Ramos (cell line): ENCODE results near the gene PISD.

Experiments used
- in situ Hi-C: fragments of 300-500 bp; cut with MboI; formaldehyde crosslinking; loops from one replicate; pipeline ENCODE4 v1.14.3; 2022; ENCODE audit warnings: low sequenced_read_pairs; ENCODE audit not compliant: unreplicated experiment

PISD gene

DNA sequence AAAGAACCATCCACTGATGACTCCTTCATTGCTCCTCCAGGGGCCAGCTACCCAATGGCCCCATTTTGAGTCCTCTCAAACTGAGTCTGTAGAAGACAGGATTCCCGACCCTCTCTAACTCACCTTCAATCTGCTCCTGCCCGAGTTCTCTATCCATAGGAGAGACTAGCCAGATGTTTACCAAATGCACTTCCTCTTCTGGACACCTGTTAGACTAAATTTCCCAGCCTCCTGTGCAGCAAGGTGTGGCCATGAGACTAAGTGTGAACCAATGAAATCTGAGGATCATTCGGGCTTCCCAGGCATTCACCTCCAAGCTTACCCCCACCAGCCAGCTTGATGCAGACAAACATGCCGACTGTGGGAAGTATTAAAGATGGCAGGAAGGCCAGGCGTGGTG is 7.6 kb downstream of the PISD start:
- in situ Hi-C loops: loop anchor here (25.0 kb wide), 2 partner anchors 608 to 808 kb away; partner anchors contain the start of genes BPIFC, FBXO7 and SLC5A4

DNA sequence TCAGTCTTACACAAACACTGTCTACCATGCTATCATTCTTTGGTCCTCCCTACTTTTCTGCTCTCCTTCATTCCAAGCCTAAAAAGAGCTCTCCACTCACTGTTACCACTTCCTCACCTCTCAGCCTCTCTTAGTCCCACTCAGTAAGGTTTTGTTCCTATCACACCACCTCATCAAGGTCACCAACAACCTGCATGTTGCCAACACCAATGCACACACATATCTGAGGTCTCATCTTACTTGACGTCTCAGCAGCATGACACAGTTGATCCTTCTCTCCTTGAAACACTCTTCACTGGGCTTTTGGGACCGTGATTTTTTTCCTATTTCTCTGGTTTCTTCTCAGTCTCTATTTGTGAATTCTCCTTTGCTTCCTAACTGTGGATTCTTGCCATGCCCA is 8.1 kb downstream of the PISD start:
- in situ Hi-C loops: loop anchor here (25.0 kb wide), 2 partner anchors 608 to 808 kb away; partner anchors contain the start of genes BPIFC, FBXO7 and SLC5A4

DNA sequence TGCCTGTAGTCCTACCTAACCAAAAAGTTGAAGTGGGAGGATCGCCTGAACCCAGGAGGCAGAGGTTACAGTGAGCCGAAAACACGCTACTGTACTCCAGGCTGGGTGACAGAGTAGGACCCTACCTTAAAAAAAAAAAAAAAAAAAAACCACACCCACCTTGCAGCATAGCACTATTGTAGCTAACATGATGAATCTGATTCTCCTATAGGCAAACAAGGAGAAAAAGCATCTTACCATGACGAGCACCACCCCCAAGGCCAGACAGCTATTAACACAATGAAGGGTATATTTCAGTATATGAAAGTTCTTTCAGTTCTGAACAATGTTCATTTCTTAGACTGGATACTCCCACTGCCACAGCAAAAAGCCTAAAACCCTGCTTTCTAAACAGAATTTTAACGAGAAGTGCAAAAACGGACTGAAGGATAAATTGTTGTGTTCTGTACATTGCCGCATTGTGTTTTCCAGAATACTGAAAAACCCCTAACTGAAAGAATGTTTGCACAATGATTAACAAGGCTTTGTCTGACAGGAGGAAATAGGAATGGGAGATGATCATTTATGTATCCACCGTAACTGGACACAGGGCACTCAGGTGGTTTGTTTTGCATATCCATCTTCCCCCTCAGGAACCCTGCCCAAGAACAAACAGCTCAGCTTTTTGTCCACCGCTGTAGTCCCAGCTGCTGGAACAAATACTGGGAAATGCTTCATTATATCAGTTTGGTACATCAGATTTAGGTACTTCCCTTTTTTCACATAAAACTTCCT is 8.9 kb downstream of the PISD start:
- in situ Hi-C loops: loop anchor here (25.0 kb wide), 2 partner anchors 609 to 809 kb away; partner anchors contain the start of genes BPIFC, FBXO7 and SLC5A4

DNA sequence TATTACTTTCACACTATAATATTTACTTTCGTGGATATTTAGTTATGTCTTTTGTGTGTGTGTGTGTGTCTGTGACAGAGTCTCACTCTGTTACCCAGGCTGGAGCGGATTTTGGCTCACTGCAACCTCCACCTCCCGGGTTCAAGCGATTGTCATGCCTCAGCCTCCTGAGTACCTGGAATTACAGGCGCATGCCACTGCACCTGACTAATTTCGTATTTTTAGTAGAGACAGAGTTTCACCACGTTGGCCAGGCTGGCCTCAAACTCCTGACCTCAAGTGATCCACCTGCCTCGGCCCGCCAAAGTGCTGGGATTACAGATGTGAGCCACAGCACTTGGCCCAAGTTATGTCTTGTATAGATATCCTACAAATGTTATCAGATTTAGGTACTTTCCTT is 9.9 kb downstream of the PISD start:
- in situ Hi-C loops: loop anchor here (25.0 kb wide), 2 partner anchors 610 to 810 kb away; partner anchors contain the start of genes BPIFC, FBXO7 and SLC5A4

DNA sequence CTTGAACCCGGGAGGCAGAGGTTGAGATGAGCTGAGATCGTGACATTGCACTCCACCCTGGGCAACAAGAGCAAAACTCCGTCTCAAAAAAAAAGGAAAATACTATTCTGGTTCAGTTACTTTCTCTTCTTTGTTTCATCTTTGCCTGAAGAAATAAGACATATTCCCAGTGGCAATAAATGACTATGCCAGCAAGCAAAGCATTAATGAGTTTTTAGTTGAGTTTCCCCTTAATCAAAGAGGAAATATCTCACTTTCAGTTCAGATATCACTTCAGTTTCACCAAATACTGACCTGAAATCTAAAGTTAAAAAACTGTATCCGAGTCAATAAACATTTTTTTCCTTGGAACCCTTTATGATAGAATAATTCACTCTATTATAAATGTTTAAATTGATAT is 10.4 kb downstream of the PISD start:
- in situ Hi-C loops: loop anchor here (25.0 kb wide), 2 partner anchors 611 to 811 kb away; partner anchors contain the start of genes BPIFC, FBXO7 and SLC5A4

DNA sequence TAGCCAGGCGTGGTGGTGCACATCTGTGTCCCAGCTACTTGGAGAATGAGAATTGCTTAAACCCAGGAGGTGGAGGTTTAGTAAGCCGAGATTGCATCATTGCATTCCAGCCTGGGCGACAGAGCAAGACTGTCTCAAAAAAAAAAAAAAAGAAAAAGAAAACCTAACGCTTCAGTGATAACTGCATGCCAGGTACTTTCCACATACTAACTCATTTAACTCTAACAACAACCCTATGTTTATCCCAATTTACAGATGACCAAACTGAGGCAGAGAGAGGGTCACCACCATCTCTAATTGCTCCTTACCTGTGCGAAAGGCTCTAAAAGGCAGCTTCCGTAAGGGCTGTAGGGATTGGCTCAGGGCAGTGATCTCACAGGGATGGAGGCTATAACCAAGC is 11.6 kb downstream of the PISD start:
- in situ Hi-C loops: loop anchor here (25.0 kb wide), 2 partner anchors 612 to 812 kb away; partner anchors contain the start of genes BPIFC, FBXO7 and SLC5A4

DNA sequence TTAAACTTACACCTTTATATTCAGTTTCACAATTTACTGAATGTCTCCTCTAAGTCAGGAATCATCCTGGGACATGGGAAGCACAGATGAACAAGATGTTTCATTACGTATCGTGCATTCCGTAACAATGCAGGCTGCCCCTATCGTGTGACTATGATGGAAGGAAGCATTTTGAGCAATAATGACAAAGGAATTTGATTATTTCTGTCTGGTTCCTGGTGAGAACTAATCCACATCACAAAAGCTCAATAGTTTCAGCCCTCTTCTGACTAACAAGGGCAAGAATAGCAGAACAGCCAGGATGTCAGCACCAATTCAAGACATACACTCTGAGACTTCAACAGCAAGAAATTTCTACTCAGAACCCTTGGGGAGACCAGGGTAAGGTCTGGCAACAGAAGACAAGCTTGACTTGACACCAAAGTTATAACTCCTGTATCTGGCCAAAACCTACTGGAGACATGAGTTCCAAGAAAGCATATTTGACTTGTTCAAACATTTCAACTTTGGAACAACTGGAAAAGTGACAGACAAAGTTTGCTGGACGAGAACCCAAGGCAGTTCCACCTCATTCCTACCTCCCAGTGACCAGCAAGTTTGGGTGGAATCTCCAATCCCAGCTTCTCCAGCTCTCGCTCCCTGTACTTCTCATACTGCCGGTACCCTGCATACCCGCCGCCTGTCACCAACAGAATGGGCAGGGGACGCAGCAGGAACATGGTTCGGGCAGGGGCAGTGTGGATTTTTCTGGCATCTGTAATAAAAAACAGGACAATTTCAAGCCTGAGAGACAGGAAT is 14.3 kb downstream of the PISD start:
- in situ Hi-C loops: no loop called here

DNA sequence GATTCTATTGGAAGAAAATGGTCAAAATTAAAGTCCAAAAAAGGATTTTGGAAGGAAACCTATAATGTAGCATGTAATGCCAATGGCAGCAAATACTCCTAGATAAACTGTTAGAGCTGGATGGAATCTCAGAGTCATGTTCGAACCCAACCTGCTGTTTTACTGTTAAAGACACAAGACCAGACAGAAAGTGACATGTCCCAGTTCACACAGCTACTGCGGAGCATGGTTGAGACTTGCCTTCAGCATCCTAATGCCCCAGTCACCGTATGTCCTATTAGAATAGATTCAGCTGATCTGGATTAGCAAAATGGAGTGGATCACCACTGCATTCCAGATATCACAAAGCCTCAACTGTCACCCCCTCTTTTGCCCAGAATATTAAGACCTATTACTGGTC is 14.9 kb downstream of the PISD start:
- in situ Hi-C loops: no loop called here

DNA sequence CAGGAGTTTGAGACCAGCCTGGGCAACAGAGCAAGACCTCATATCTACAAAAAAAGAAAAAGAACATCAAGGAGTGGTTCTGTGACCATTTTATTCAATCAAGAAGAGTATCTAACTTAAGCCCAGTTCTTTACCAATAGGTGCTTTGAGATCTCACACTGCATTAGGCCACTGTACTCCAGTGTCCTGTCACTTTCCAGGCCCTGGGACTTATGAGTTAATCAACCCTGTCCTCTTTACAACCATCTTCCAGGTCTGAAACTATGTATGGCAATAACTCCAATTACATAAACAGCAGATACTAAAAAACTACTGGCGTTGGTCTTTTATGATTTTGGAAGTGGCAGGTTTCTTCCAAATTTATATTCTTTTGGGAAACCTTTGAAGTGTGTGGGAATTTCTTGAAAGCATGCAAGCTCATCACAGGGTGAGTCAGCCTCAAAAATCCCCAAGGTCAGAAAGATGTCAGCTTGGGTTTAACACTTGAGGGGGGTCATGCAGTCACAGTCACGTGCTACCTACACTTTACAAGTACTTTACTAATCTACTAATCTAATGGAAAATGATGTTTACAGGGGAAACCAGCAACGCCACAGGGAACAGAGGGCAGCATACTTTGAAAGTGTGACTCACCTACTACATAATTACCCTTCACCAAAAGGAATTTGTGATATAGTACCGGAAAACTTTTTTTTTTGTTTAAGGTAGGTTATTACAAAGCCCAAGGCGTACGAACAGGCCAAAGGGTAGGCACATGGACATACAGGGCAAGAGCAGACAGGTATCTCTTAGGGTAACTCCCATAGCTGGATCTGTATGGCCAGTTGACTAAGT is 15.6 kb downstream of the PISD start:
- in situ Hi-C loops: no loop called here

DNA sequence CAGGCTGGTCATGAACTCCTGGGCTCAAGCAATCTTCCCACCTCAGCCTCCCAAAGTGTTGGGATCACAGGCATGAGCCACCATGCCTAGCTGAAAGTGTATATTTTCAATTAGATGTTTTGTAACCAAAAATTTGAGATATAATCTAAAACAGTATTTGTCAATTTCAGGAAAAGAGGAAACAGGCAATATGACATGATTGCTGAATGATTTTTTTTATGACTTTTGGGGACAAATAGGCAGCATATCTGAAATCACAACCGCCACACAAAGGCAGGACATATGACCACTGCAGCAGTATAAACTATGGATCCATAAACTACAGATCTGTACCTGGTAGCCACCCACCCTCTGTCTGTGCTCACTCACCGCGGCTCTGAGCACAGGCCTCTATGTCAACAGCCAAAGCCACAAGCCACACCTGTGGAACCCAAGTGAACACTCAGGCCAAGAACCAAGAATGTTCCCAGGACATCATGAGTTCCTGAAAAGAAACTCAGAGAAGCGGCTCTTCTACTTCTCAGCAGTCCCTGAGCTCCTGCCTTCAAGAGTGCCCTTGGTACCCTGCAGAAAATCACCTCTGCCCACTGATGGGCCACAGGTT is 22.5 kb downstream of the PISD start:
- in situ Hi-C loops: no loop called here

DNA sequence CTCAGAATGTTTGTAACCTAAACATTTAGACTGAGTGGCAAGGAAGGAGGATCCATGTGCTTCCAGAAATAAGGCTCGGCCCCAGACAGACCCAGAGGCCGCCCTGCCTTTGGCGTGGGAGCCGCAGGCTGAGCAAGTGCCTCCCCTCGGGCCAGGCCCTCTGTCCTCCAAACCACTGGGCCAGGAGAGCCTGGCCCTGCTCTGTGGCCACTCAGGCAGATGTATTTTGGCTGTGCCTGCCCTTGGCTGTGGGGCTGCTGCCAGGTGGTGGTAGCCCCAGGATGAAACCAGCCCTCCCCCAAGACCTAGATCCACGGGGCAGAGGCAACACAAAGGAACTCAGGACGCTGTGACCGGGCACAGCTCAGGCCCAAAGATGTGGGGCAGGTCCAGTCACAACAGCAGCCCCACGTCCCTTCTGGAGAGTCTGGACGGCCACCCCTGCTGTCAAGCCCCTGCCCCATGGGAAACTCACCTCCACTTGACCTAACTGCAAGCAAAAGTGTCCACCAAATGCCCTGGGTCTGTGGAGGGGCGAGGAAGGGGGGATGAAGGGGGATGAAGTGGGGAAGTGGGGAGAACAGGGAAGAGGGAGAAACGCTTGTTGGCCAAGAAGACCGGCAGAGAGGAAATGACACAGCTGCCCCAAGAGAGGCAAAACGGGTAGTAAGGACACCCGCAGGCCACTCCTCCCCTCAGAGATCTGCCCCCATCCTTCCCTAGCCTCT is 24.0 kb downstream of the PISD start:
- in situ Hi-C loops: no loop called here

DNA sequence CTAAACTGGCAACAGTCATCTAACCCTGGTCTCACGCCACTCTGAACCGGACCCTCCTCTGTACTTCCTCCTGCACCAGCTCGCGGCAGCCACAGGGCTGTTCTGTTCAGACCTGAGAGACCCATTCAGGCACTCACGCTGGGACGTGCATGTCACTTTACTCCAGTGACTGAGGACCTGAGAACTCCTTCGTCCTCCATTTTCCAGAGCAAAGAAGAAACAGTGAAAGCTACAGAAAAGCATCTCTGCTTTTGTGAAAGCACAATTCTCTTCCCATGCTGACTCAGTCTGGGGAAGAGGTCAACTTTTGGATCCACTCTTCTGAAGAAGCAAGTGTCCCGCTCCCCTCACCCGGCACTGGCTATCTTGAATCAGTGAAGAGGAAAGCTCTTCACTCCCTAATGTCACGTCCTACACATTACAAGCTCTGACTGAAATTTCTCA is 24.5 kb downstream of the PISD start:
- in situ Hi-C loops: no loop called here

DNA sequence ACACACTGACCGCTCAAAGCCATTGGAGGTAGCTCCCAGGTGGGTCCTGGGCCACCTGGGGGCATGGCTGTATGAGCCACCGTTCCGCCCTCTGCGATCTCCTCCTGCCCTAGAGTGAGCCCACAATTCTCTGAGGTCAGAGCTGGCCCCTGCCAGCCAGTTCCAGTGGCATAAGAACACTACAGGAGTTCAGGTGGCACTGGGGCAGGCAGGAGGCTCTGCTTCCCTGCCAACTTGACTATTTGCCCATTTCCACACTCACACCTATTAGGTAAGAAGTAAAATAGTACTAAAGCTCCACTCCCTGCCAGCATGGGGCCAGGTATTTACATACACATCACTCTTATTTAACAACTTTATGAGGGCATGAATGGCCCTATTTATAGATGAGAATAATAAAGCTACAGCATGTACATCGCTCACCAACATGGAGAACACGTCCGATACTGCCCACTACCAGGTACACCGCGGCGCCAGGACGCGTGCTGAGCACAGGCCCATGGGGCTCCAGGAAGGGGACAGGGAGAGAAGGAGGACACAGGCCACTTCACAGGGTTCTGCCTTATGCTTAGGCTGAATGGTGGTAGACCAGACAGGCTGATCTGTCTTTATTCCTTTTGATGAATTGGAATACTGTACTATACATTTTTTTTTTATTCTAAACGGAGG is 26.2 kb downstream of the PISD start:
- in situ Hi-C loops: no loop called here

DNA sequence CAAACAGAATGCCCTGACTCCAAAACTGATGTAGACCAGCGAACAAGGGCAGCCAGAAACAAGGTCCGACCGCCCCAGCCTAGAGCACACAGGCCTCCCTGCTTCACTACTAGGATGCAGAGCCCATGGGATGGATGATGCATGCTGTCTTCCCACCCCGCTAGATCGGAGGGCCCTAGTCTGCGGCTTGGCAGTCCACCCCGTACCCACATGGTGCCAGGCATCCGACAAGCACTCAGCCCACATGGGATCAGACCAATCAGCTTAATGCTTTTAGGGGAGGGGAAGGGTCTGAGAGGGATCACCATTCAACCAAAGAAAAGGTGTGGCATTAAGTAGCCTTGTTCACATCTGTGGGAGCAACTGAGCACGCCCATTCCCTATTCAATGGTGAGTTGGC is 30.6 kb downstream of the PISD start:
- in situ Hi-C loops: no loop called here

DNA sequence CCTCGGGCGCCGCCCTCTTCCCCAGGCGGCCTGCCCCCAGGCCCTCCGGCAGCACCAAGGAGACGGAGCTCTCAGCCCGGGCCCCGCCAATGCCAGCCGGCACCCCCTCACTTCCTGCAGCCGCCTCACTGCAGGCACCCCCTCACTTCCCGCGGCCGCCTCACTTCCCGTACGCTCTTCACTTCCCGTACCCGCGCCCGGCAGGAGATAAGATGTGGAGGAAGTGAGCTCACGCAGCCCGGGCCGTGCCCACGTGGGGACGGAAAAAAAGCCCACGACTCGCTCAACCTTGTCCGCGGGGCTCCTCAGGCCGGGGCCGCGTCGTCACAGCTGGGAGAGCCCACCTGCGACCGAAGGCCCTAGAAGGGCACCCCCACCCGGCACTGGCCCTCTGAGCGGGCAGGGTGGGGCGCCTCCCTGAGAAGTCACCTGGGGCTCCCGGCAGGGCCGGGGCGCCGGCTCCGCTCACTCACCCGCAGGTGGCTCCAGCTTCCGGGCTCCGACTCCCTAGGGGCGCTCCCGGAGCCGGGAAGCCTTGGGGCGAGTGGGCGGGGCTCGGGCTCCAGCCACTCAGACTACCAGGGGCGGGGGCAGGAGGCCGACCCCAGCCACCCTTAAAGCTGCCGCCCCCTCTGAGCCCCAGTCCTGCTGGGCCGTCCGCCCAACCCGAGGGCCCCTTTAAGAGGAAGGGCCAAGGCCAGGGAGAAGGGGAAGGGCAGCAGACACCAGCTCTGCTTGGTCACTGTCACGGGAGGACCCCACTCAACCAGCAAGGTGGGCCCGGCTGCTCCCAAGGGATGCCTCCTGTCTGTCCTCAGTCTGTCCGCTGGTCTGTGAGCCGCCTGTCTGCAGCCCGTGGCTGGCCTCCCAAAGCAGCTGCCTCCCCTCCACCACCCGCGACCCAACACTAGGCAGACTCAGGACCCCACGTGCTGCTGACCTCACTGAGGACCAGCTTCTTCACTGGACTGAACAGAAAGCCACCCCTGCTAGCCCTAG is 31.4 kb downstream of the PISD start:
- in situ Hi-C loops: no loop called here

DNA sequence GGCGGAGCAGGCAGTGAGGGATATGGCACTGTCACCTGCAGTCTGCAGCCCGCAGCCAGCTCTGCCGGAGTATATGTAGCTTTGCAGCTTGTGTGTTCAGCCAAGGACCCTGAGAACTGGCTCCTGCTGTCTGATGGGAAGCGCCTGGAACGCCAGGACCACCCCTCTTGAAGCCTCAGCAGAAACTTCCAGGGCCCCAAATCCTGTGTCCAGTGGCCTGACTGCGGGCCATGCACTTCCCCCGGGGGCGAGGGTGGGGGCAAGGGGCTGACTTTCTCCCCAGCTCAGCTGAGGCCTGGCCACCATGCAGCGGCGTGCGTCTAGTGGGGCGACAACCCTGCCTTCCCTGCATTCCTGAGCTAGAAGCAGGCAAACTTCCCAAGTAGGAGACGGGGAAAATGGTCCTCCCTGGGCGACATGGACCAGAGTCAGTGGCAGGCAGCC is 32.3 kb downstream of the PISD start:
- in situ Hi-C loops: no loop called here

DNA sequence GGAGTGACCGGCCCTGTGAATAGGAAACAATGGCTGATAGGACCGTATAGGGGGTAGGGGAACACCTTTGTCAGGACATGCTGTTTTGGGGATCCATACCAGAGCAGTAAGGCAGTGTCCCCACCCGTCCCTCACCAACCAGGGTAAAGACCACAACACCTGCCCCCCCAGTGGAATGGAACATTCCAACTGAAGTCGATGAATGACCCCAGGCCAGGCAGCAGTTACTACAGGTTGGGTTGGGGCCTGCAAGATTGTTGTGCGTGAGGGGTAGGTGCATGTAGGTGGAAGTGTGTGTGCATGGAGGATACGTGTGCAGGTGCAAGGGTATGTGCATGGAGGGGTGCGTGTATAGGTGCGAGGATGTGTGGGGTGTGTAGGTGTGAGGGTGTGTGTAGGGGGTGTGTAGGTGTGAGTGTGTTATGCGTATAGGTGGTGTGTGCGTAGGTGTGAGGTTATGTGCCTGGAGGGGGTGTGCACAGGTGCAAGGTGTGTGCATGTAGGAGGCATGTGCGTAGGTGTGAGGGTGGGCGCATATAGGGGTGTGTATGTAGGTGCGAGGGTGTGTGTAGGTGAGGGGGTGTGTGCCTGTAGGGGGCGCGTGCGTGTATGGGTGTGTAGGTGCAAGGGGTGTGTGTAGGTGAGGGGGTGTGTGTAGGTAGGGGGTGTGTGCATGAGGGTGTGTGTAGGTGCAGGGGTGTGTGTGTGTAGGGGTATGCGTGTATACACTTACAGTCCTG is 32.9 kb downstream of the PISD start:
- in situ Hi-C loops: no loop called here
